H1 (cell line): ENCODE results near the gene CORO1C. TPM values are rescaled to one million over a fixed set of nuclear protein-coding genes. Genes with fewer than 3 reads are reported as not detected.

ENCODE experiments used
- BRCA1 ChIP-seq: IDR thresholded peaks from 2 replicates; pipeline ENCODE4 v1.6.1; 2012; ENCODE audit warnings: low read depth, low read length, improper control_type of control experiment
- POU5F1 ChIP-seq: IDR thresholded peaks from 2 replicates; pipeline ENCODE4 v1.6.1; 2011; ENCODE audit warnings: low read depth, mild to moderate bottlenecking, low read length, moderate library complexity
- YY1 ChIP-seq: IDR thresholded peaks from 2 replicates; pipeline ENCODE4 v1.6.1; 2011; ENCODE audit warnings: low read depth, mild to moderate bottlenecking, low read length
- polyA plus RNA-seq, 7 experiments: library from polyadenylated mRNA; depleted of rRNA in 3 of 7; stranded (reverse) in 5 of 7; unstranded in 2 of 7; fragments of >200 nt in 5 of 7; fragments of 200-250 nt in 2 of 7; gene quantifications; 1 replicate in 5 of 7; 2 replicates in 1 of 7; 4 replicates in 1 of 7; pipeline versions ENCODE4 v1.2.1 to v1.2.3, GENCODE V29; 2011 to 2013; ENCODE audit warnings: missing spikeins in 2 of 7, mixed read lengths in 2 of 7
- total RNA-seq: library from RNA; stranded (reverse); fragmentation: NEBNext Ultra II Directional; extraction: Animal tissue kit (Norgen Biotek cat#: 25700); gene quantifications from 2 replicates; pipeline ENCODE4 v1.2.1, GENCODE V29; 2021
- TF ChIP-seq, protein P1 (sequence below), 3 experiments: IDR thresholded peaks; 1 replicate in 2 of 3; 2 replicates in 1 of 3; pipeline versions ENCODE4 v1.5.1 to v1.6.1; 2011; ENCODE audit warnings: low read length in 3 of 3, mild to moderate bottlenecking in 3 of 3, inconsistent platforms in 2 of 3, low read depth in 1 of 3, moderate library complexity in 1 of 3; ENCODE audit not compliant: insufficient read depth in 1 of 3; ENCODE audit errors: control extremely low read depth in 1 of 3

Gene CORO1C
- total and polyA plus RNA-seq, 2 of the 8 experiments (the other 6 are each of a cell fraction or from before 2014, with no cell fraction given): 72.7 to 120 TPM

DNA sequence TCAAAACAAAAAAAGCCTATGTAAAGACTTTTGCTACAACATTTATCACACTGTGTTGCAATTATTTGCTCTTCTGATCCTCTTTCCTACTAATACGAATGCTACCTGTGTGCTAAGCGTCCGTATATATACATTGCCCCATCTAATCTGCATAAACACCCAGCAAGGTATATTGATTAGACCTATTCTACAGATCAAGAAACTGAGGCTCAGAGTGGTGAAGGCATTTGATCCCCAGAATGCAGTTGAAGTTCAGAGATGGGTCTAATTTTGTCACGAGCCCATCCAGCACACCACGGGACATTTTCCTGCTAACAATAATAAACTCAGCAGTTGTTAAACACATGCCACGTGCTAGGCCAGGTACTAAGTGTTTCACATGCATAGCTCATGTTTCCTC lies 25.1 kb upstream of the CORO1C start (continued):
- TF ChIP-seq YY1 (no peak), BRCA1 (no peak), POU5F1 (no peak)
- TF ChIP-seq, protein P1, sequence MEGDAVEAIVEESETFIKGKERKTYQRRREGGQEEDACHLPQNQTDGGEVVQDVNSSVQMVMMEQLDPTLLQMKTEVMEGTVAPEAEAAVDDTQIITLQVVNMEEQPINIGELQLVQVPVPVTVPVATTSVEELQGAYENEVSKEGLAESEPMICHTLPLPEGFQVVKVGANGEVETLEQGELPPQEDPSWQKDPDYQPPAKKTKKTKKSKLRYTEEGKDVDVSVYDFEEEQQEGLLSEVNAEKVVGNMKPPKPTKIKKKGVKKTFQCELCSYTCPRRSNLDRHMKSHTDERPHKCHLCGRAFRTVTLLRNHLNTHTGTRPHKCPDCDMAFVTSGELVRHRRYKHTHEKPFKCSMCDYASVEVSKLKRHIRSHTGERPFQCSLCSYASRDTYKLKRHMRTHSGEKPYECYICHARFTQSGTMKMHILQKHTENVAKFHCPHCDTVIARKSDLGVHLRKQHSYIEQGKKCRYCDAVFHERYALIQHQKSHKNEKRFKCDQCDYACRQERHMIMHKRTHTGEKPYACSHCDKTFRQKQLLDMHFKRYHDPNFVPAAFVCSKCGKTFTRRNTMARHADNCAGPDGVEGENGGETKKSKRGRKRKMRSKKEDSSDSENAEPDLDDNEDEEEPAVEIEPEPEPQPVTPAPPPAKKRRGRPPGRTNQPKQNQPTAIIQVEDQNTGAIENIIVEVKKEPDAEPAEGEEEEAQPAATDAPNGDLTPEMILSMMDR (IDR thresholded peaks at IDR 0.05; ENCODE audit: control extremely low read depth in 1 of 3, insufficient read depth in 1 of 3, low read depth in 1 of 3, low read length in 3 of 3): no peak
